COR-L47 (cell line): ENCODE results near the gene KIAA1210.
"Not testable (repeated sequence)": the region's sequence is repeated elsewhere in the genome, so short reads cannot be mapped to it uniquely, and the experiment has no call there.

Source experiments
- DNase-seq: peaks from one replicate; lab custom pipeline; 2025; lab: John Stamatoyannopoulos, UW

The KIAA1210 gene

DNA sequence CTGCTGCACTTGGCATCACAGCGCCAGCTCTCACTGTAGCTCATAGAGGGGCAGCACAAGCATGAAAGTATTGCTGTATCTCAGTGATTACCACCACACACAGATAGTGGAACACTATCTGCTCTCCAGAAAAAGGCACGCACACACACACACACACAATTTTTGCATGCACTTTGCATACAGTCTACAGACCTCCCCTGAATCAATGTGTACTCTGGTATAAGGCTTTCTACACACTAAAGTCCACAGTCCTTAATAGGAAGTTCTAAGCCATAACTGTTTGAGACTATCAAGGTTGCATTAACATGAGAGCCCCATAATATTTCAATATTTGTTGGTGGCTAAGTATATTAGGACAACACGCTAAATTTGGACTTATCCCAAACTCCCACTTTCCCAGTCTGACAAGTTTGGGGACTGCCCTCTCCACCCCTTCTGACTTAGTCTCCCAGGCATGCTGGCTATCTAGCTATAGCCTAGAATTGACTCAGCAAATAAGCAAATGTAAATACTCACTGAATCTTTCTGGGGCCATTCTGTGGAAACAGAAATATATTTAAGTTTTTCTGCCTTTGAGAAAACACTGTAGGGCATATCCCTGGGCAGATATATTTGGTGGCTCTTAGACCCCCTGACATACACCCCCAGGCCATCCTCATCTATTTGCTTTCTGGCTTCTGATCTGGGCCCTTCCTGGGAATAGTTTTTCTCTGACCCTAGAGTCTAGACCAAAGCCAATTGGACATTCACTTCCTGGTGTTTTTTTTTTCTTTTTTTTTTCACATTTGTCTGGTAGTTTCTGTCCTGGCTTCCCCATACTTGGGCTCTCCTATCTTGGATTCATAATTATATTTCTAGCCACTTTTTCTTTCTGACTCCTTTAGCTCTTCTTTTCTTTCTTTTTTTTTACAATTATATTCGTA is 91.2 kb downstream of the KIAA1210 start:
- no peak for DNase-seq

DNA sequence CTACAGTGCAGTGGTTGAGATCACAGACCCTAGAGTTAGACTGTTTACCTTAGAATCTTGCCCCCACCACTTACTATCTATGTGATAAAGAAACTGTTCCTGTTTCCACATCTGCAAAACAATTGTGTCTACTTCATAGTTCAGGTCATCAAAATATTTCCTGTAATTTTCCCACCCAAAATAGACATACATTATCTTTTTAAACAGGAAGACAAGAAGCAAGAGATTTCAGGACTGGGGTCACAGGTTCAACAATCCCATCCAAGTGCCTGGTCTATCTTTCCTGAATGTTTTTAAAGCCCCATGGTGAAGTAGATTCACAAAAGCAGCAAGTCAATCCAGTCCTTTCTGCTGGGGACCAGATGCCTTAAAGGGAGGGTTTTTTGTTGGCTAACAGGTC is 96.6 kb downstream of the KIAA1210 start:
- no peak for DNase-seq

DNA sequence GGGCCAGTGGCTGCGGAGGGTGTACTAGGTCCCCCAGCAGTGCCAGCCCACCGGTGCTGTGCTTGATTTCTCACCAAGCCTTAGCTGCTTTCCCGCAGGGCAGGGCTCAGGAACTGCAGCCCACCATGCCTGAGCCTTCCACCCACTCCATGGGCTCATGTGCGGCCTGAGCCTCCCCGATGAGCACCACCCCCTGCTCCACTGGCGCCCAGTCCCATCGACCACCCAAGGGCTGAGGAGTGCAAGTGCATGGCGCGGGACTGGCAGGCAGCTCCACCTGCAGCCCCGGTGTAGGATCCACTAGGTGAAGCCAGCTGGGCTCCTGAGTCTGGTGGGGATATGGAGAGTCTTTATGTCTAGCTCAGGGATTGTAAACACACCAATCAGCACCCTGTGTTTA is 98.0 kb downstream of the KIAA1210 start:
- DNase-seq, result not testable (repeated sequence)

DNA sequence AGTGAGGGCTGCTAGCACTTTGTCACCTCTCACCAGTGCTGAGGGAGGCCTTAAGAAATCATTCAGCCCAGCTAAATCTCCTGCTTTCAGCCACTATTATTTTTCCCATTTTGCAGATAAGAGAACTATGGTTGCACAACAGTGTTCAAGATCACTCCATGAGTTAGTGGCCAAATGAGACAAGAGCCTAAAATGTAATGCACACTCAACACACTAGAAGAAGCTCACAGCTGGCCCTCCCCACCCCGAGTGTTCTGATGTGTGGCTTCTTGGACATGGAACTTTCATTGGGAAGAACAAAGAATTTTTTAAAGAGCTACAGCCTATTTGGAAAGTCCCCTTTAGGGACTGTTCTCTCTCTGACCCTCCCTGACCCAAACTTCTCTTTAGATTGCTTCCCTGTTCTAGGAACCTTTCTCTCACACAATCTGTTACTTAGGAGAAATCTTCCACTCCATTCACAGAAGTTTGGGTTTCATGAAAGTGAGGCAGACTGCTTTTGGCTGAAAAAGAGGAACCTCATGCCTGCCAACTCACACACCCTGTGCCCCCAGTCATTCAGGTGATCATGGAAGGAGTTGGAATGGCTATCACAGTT is 98.8 kb downstream of the KIAA1210 start:
- no peak for DNase-seq
